HEK293T (cell line): Measurements from ENCODE around the gene CYP4F12.
"Not testable (repeated sequence)": the region's sequence is repeated elsewhere in the genome, so short reads cannot be mapped to it uniquely, and the experiment has no call there.

Experiments used
- CTCF ChIA-PET: fragments of 350-600 bp; formaldehyde crosslinking; extraction: SDS; loops from one replicate; lab custom pipeline; 2021; ENCODE audit warnings: antibody characterized with exemption, inconsistent platforms; lab: Yijun Ruan, JAX
- POLR2A ChIA-PET: fragments of 350-600 bp; formaldehyde crosslinking; extraction: SDS; loops from one replicate; lab custom pipeline; 2020; ENCODE audit warnings: antibody characterized with exemption, inconsistent platforms; lab: Yijun Ruan, JAX
- DNase-seq: peaks from one replicate; pipeline ENCODE4 v3.0.0; 2012; ENCODE audit warnings: mixed read lengths; ENCODE audit errors: extremely low spot score
- ARNT ChIP-seq: fragments of 450-650 bp; IDR thresholded peaks from 2 replicates; pipeline ENCODE4 v1.6.1; 2017; ENCODE audit warnings: mild to moderate bottlenecking
- BHLHE40 ChIP-seq: fragments of 450-650 bp; IDR thresholded peaks from 2 replicates; pipeline ENCODE4 v1.6.1; 2016; ENCODE audit warnings: mild to moderate bottlenecking, moderate library complexity, borderline replicate concordance
- CTBP1 ChIP-seq: fragments of 450-650 bp; IDR thresholded peaks from 2 replicates; pipeline ENCODE4 v1.6.1; 2016; ENCODE audit warnings: borderline replicate concordance
- ELF4 ChIP-seq: fragments of 450-650 bp; IDR thresholded peaks from 2 replicates; pipeline ENCODE4 v1.6.1; 2017; ENCODE audit warnings: antibody characterized with exemption
- FOXA1 ChIP-seq: fragments of 450-650 bp; IDR thresholded peaks from 2 replicates; pipeline ENCODE4 v1.6.1; 2016; ENCODE audit warnings: mild to moderate bottlenecking
- FOXK2 ChIP-seq: fragments of 450-650 bp; IDR thresholded peaks from 2 replicates; pipeline ENCODE4 v1.6.1; 2016; ENCODE audit warnings: mild to moderate bottlenecking
- FOXM1 ChIP-seq: fragments of 450-650 bp; IDR thresholded peaks from 2 replicates; pipeline ENCODE4 v1.6.1; 2017; ENCODE audit warnings: mild to moderate bottlenecking, borderline replicate concordance
- HDGF ChIP-seq: fragments of 450-650 bp; IDR thresholded peaks from 2 replicates; pipeline ENCODE4 v1.6.1; 2017; ENCODE audit warnings: antibody characterized with exemption, borderline replicate concordance
- L3MBTL2 ChIP-seq: fragments of 450-650 bp; conservative IDR thresholded peaks from 2 replicates; pipeline ENCODE4 v1.6.1; 2016; ENCODE audit warnings: mild to moderate bottlenecking
- LEF1 ChIP-seq: fragments of 450-650 bp; IDR thresholded peaks from 2 replicates; pipeline ENCODE4 v1.6.1; 2017; ENCODE audit warnings: mild to moderate bottlenecking, borderline replicate concordance
- NFRKB ChIP-seq: fragments of 450-650 bp; IDR thresholded peaks from 2 replicates; pipeline ENCODE4 v1.6.1; 2016; ENCODE audit warnings: mild to moderate bottlenecking, moderate library complexity
- PKNOX1 ChIP-seq: fragments of 450-650 bp; IDR thresholded peaks from 2 replicates; pipeline ENCODE4 v1.6.1; 2016
- SP1 ChIP-seq: fragments of 450-650 bp; IDR thresholded peaks from 2 replicates; pipeline ENCODE4 v1.6.1; 2017
- SUZ12 ChIP-seq: fragments of 450-650 bp; IDR thresholded peaks from 2 replicates; pipeline ENCODE4 v1.6.1; 2016; ENCODE audit warnings: mild to moderate bottlenecking
- TARDBP ChIP-seq: fragments of 450-650 bp; IDR thresholded peaks from 2 replicates; pipeline ENCODE4 v1.6.1; 2016
- ZNF384 ChIP-seq: fragments of 450-650 bp; IDR thresholded peaks from 2 replicates; pipeline ENCODE4 v1.6.1; 2016

The CYP4F12 gene

GRCh38 chr19:15640294-15640903 is 32.5 kb upstream of the CYP4F12 start, which contains the start of gene CYP4F3:
TSS of gene CYP4F3 (plus strand) at chr19:15640897. CDS start at chr19:15641416, 519 bp downstream.
- ChIA-PET POLR2A (no interaction called here), CTCF (no interaction called here)
- DNase-seq: no peak
- TF ChIP-seq NFRKB (no peak), HDGF (no peak), ELF4 (no peak), CTBP1 (no peak), ARNT (no peak), SP1 (no peak)

- ChIA-PET POLR2A (no interaction called here), CTCF (no interaction called here)
- DNase-seq: no peak
- no peak for TF ChIP-seq NFRKB
Observed at GRCh38 chr19:15640904-15641597, 31.8 kb upstream of the CYP4F12 start.

- TF ChIP-seq TARDBP: no peak
- TF ChIP-seq ZNF384: no peak
- TF ChIP-seq PKNOX1: no peak
- no peak for TF ChIP-seq NFRKB
- TF ChIP-seq CTBP1: no peak
- no peak for TF ChIP-seq SUZ12
- no peak for TF ChIP-seq FOXA1
- TF ChIP-seq LEF1: no peak
- TF ChIP-seq ARNT: no peak
- no peak for TF ChIP-seq SP1
- TF ChIP-seq BHLHE40: no peak
- TF ChIP-seq FOXK2: no peak
- no peak for TF ChIP-seq FOXM1
- no peak for TF ChIP-seq L3MBTL2
- no peak for TF ChIP-seq HDGF
- no peak for TF ChIP-seq ELF4
- ChIA-PET POLR2A (no interaction called here), CTCF (no interaction called here)
- no peak for DNase-seq
Observed at GRCh38 chr19:15641901-15642491, 30.9 kb upstream of the CYP4F12 start.

GRCh38 chr19:15642807-15643206 is 30.1 kb upstream of the CYP4F12 start:
- ChIA-PET POLR2A (no interaction called here), CTCF (no interaction called here)
- no peak for DNase-seq
- TF ChIP-seq ZNF384 (no peak), SP1 (no peak), BHLHE40 (no peak), TARDBP (no peak), ELF4 (no peak)

GRCh38 chr19:15643387-15643786 is 29.5 kb upstream of the CYP4F12 start:
- TF ChIP-seq TARDBP (no peak), L3MBTL2 (no peak), FOXK2 (no peak), ARNT (no peak), SUZ12 (no peak), ZNF384 (no peak), LEF1 (no peak), FOXA1 (no peak)
- POLR2A ChIA-PET: no interaction called here
- DNase-seq: no peak
- CTCF ChIA-PET: no interaction called here

- ChIA-PET POLR2A (interaction anchor here (1.0 kb wide), 1 partner anchor 541 kb away, joined by 4 read pairs; the partner anchor contains the start of gene FAM32A), CTCF (no interaction called here)
- no peak for DNase-seq
- TF ChIP-seq SP1 (no peak), ELF4 (no peak), FOXM1 (no peak), CTBP1 (no peak)
Observed at GRCh38 chr19:15644066-15644741, 28.7 kb upstream of the CYP4F12 start.

- no peak for DNase-seq
- POLR2A ChIA-PET: interaction anchor here (1.0 kb wide), 1 partner anchor 540 kb away, joined by 4 read pairs; the partner anchor contains the start of gene FAM32A
- TF ChIP-seq LEF1 (no peak), HDGF (no peak), ARNT (no peak), ZNF384 (no peak), L3MBTL2 (no peak)
- CTCF ChIA-PET: no interaction called here
Observed at GRCh38 chr19:15644816-15645215, 28.1 kb upstream of the CYP4F12 start.

GRCh38 chr19:15649526-15649925 is 23.4 kb upstream of the CYP4F12 start:
- no peak for DNase-seq
- no peak for TF ChIP-seq ARNT
- no peak for TF ChIP-seq ZNF384
- no peak for TF ChIP-seq SP1
- no peak for TF ChIP-seq LEF1
- TF ChIP-seq FOXK2: no peak
- TF ChIP-seq ELF4: no peak
- TF ChIP-seq SUZ12: no peak
- TF ChIP-seq TARDBP: no peak
- no peak for TF ChIP-seq L3MBTL2
- ChIA-PET POLR2A (no interaction called here), CTCF (no interaction called here)

GRCh38 chr19:15650123-15650522 is 22.8 kb upstream of the CYP4F12 start:
- CTCF ChIA-PET, POLR2A ChIA-PET, DNase-seq: not testable (repeated sequence)
